ENCODE results near the gene PRR35.

PRR35 gene

DNA sequence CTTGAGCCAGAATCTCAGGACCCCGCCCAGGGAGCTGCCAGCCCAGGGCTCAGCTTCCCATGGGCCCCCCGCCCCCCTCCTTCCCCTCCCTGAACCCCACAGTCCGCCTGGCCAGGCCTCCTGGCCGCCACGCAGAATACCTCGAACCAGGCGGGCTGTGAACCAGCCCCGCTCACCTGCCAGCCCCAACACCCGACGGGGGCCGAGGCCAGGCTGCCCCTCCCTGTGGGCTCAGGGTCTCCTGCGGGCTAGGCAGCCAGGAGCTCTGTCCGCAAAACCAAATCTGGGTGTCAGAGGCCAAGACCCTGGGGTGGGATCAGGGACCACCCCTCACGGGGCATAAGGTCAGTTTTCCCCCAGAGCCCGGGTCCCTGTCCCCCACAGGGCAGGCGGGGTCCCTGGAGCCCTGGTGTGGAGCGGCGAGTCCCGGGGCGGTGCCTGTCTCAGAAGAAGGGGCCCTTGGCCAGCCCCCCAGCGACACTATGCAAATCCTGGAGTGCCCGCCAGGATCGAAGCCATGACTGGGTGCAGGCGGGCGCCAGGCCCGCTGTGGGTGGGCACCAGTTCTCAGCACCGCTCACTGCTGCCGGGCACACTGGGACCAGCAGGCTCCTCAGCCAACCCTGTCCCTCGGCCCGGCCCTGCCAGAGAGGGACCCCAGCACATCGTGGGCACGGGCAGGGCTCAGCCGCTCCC lies 6.4 kb upstream of the PRR35 start:
- DNase-seq: no peak
- H3K9me3 Mint-ChIP-seq: no peaks in the 10 kb centered on the region
- H3K27me3 Mint-ChIP-seq: peaks cover 15% of the 10 kb centered on the region
- no peaks in the 10 kb centered on the region for H3K4me1 Mint-ChIP-seq
- no peak overlapping the region for H3K4me3 Mint-ChIP-seq
- no peak overlapping the region for H3K27ac Mint-ChIP-seq
- ATAC-seq: no peak

- peaks cover 20% of the 10 kb centered on the region for H3K27me3 Mint-ChIP-seq
These were observed 5.9 kb upstream of the PRR35 start for GRCh38 chr16:554297-554621.

GRCh38 chr16:554640-555365 lies 5.4 kb upstream of the PRR35 start:
- DNase-seq (no peak), ATAC-seq (no peak)
- Mint-ChIP-seq H3K4me3 (no peak overlapping the region), H3K27ac (no peak overlapping the region), H3K9me3 (no peaks in the 10 kb centered on the region), H3K27me3 (peaks cover 25% of the 10 kb centered on the region), H3K4me1 (no peaks in the 10 kb centered on the region)

More at GRCh38 chr16:554297-554621, 5.9 kb upstream of the PRR35 start:
- ATAC-seq: no peak
- Mint-ChIP-seq H3K4me1 (no peaks in the 10 kb centered on the region), H3K27ac (no peak overlapping the region), H3K4me3 (no peak overlapping the region), H3K9me3 (no peaks in the 10 kb centered on the region)
- no peak for DNase-seq

DNA sequence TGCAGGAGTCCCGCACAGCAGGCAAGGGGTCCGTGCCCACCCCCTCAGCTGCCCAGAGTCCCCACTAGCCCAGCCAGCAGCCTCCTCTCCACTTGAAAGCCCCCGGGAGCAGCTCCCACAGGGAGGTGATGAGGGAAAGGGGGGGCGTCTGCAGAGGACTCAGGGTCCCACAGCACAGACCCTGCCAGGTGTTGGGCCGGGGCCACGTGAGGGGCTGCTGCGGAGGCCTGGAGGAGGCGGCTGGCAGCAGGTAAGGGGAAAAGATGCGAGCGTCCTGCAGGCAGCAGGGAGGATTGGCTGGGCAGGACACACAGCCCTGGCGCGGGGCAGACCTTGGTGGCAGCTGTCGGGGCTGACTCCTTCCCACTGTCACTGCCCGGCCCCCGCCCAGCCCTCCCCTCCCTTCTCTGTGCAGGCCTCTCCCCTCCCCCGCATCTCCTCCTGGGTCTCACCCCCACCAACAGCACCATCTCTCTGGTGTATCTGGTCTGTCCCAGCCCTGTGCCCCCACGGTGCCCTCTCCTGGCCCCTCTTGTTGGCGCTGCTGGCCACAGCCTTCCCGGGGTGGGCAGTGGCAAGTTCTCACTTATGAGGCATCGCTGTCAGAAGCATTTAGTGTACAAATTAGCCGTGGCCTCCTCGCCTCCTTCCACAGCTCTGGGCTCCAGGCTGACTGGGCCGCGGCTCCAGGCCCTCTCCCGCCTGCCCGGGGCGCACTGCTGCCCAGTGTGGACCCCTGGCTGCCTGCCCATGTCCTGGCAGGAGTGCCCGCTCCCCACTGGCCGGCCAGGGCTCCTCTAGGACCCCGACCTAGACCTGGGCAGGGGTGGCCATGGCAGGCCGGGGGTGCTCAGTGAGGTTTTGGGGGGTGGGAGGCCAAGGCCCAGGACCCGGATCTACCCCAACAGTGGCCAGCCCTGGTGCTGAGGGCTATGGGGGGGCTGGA lies 4.4 kb upstream of the PRR35 start:
- Mint-ChIP-seq H3K27me3 (peaks cover 25% of the 10 kb centered on the region), H3K27ac (no peak overlapping the region), H3K4me3 (no peak overlapping the region), H3K9me3 (no peaks in the 10 kb centered on the region), H3K4me1 (no peaks in the 10 kb centered on the region)
- ATAC-seq (no peak), DNase-seq (no peak)

DNA sequence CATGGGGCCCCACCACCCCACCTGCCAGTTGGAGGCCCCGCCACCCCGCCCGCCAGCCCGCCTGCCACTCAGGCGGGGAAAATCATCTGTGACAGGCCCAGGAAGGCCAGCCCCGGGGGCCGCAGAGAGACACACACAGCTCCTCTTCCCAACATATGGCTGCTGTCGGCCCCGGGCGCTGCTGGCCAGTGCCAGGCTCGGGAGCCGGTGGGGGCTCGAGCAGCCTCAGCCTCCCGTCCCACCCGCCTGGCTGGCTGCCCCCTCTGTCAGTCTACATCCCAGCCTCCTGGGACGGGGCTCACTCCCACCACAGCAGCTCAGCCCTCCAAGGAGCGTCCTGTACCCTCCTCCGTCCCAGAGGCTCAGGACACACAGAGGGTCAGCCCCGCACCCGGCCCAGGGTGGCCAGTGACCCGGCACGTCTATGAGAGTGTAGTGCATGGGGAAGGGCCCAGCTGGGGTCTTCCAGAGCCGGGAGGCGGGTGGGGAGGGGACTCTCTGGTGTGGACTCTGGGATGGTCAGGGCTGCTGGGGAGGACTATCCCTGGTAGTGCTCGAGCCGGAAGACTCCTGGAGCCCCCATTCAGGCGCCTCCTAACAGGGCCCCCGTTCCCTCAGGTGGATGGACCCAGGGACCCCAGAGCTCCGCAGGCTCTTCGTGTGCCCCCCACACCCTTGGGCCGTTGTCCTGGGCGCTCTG lies 3.6 kb upstream of the PRR35 start:
- H3K4me3 Mint-ChIP-seq: no peak overlapping the region
- H3K27ac Mint-ChIP-seq: no peak overlapping the region
- peaks cover 30% of the 10 kb centered on the region for H3K27me3 Mint-ChIP-seq
- ATAC-seq (no peak), DNase-seq (no peak)
- H3K4me1 Mint-ChIP-seq: no peaks in the 10 kb centered on the region
- H3K9me3 Mint-ChIP-seq: no peaks in the 10 kb centered on the region

DNA sequence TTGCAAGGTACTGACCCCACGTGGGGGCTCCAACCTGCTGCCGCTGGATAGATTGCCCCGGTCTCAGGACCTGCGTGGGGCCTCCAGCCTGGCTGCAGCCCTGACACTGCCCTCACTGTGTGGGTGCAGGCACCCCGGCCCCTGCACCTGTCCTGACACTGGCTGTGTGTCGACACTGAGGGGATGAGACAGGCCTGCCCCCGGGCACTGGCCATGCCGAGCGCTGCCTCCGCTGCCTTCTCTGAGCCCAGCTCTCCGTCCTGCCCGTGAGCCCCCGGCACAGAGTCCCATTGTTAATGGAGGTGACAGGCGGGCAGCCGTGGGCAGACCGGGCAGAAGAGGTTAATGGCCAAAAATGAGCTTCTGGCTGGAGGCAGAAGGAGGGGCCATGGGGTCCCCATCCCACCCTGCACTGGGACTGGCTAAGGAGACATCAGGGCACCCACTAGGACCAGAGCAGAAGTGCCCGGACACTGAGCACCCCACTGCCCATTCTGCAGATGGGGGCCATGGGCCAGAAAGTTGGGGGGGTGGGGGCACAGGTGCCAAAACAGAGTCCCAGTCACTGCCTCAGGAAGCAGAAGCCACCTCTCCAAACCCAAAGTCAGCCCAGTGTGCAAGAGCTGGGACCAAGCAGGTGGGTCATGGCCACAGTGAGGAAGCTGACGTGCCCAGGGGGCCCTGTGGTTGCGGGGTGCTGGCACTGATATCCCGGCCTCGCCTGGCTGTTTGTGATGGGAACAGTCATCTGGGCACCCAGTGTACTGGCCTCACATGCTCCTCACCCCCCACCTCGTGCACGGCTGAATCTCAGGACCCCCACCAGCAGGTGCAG lies 2.5 kb upstream of the PRR35 start:
- Mint-ChIP-seq H3K27me3 (peaks cover 40% of the 10 kb centered on the region), H3K27ac (no peak overlapping the region), H3K4me3 (no peak overlapping the region), H3K9me3 (no peaks in the 10 kb centered on the region), H3K4me1 (no peaks in the 10 kb centered on the region)
- DNase-seq (no peak), ATAC-seq (no peak)

DNA sequence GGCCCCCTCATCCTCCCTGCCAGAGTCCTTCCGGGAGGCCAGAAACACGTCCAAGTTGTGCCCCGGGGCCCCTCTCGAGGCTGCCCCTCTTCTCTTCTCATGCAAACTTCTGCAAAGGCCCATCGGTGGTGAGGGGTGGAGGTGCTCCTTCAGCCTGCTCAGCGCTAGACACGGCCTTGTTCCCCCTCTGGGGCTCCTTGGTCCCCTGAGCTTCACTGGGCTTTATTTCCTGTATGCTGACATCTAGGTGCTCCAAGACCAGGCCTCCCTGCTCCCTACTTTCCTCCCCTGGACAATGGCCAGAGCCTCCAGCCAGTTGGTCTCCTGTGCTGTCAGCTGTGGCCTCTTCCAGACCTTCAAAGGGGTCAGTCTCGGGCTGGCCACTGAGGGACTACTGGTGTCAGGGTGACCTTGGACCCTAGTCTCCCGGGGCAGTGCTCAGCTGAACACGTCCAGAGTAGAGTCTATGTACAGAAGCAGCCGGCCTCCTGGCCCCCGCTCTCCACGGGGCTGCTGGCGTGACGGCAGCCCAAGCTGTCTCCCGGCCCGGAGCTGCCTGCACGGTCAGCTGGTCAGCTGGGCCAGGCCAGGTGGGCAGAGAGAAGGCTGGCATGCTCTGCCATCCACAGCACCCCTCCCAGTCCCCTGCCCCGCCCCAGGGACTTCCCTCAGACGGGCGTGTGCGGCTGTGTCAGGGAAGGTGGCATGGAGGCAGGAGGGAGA lies 1.7 kb upstream of the PRR35 start:
- peaks cover 42% of the 10 kb centered on the region for H3K27me3 Mint-ChIP-seq
- no peaks in the 10 kb centered on the region for H3K4me1 Mint-ChIP-seq
- no peak for DNase-seq
- peak overlapping the region in 1 of 2 donors; percentile 74 for H3K27ac Mint-ChIP-seq
- H3K9me3 Mint-ChIP-seq: no peaks in the 10 kb centered on the region
- H3K4me3 Mint-ChIP-seq: no peak overlapping the region
- ATAC-seq: no peak

GRCh38 chr16:559021-559380 lies 1.2 kb upstream of the PRR35 start:
- H3K27me3 Mint-ChIP-seq: peaks cover 42% of the 10 kb centered on the region
- no peaks in the 10 kb centered on the region for H3K9me3 Mint-ChIP-seq
- H3K4me3 Mint-ChIP-seq: no peak overlapping the region
- no peak for DNase-seq
- ATAC-seq: no peak
- no peak overlapping the region for H3K27ac Mint-ChIP-seq
- H3K4me1 Mint-ChIP-seq: no peaks in the 10 kb centered on the region

DNA sequence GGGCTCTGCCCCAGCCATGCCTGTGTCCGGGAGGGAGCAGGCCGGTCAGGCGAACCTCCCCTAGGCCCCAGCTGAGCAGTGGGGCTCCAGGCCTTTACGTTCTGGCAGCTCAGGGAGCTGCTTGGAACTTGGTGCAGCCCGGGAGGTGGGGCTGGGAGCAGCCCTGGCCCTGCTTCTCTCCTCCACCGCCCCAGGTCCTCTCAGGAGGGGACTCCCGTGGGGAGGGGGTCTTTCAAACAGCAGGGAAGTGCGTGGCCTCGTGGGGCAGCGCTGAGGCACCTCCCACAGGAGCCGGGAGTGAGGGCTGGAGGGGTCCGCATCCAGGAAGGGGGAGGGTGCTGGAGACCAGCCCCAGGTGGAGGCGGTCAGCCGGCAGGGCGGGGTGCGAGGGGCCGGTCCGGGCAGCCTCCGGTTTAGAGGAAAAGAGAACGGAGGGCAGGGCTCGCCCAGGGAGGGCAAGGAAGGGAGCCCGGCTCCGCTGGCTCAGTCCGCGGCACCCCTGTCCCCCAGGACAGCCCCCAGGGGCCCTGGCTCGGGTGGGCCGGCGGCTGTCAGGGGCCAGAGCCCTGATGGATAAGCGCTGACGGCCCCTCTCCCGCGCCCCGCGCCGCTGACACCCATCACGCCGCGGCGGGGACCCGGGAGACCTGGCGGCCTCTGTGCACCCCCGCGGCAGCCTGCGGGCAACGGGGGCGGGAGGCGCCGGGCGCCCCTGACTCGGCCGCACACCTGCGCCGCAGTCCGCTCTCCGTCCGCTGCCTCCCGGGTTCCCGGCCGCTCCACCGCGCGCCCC lies 587 bp upstream of the PRR35 start:
- no peaks in the 10 kb centered on the region for H3K4me1 Mint-ChIP-seq
- no peak overlapping the region for H3K27ac Mint-ChIP-seq
- no peaks in the 10 kb centered on the region for H3K9me3 Mint-ChIP-seq
- DNase-seq: no peak
- H3K4me3 Mint-ChIP-seq: peak overlapping the region in 1 of 2 donors; percentile 62
- no peak for ATAC-seq
- H3K27me3 Mint-ChIP-seq: peaks cover 42% of the 10 kb centered on the region

DNA sequence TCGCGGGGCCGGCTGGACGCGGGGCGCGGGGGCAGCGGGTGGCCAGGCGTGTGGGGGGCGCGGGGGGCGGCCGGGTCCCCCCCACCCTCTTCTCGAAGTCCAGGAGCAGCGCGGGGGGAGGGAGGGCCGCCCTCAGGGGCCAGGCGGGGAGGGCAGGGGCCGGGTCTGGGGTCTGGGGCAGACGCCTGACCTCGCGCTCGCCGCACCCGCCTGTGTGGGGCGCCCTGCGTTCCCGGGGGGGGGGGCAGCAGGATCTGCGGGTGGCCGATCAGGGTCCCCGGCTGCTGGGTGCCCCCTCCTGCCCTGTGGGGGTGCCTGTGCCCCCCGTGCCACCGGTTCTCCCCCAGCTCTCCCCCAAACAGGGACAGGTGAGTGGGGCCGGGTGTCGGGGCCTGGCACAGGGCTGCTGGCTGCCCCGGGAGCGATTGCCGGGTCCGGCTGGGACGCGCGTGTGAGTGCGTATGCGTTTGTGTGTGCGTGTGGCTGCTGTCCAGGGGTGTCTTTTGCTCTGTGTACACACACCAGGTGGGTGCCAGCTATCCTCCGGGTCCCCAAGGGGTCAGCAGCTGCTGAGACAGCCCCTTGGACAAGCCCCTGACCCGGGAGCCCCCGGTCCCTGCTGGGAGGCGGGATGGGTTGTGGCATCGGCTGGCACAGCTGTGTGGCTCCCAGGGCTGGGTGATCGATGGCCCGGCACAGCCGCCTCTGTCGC lies 663 bp downstream of the PRR35 start:
- H3K4me1 Mint-ChIP-seq: peaks cover under 1% of the 10 kb centered on the region
- H3K4me3 Mint-ChIP-seq: no peak overlapping the region
- ATAC-seq: no peak
- H3K27ac Mint-ChIP-seq: no peak overlapping the region
- no peaks in the 10 kb centered on the region for H3K9me3 Mint-ChIP-seq
- DNase-seq: no peak
- peaks cover 42% of the 10 kb centered on the region for H3K27me3 Mint-ChIP-seq

GRCh38 chr16:561413-561794 lies 1.2 kb downstream of the PRR35 start:
- Mint-ChIP-seq H3K9me3 (no peaks in the 10 kb centered on the region), H3K27me3 (peaks cover 42% of the 10 kb centered on the region), H3K27ac (no peak overlapping the region), H3K4me3 (no peak overlapping the region), H3K4me1 (peaks cover 6% of the 10 kb centered on the region)
- no peak for ATAC-seq
- DNase-seq: no peak

GRCh38 chr16:561957-562938 lies 2.1 kb downstream of the PRR35 start:
- Mint-ChIP-seq H3K27ac (no peak overlapping the region), H3K4me3 (no peak overlapping the region), H3K9me3 (no peaks in the 10 kb centered on the region), H3K27me3 (peaks cover 42% of the 10 kb centered on the region), H3K4me1 (peaks cover 15% of the 10 kb centered on the region)
- ATAC-seq: no peak
- DNase-seq: no peak

All from stimulated activated naive CD8-positive, alpha-beta T cell treated with anti-CD3 and anti-CD28 coated beads, Interleukin-15, amount 100 ng/mL, for 72 hours (primary cell).